BE2C (cell line): ENCODE data around the gene CCDC134.
A peak's percentile ranks its signal among the peaks of the same experiment; 100 is the strongest.

ENCODE experiments used
- DNase-seq: peaks from one replicate; pipeline ENCODE4 v3.0.0-alpha.2; 2020
- H3K27me3 ChIP-seq: fragments of 250-450 bp; sonication (Bioruptor Pico); 2 replicates; pipeline ENCODE4 v1.5.1; 2020; ENCODE audit warnings: mild to moderate bottlenecking
- H3K36me3 ChIP-seq: fragments of 250-450 bp; sonication (Bioruptor Pico); 2 replicates; pipeline ENCODE4 v1.5.1; 2020; ENCODE audit warnings: mild to moderate bottlenecking
- H3K4me1 ChIP-seq: fragments of 250-450 bp; sonication (Bioruptor Pico); 2 replicates; pipeline ENCODE4 v1.5.1; 2020
- H3K4me3 ChIP-seq: 2 replicates; pipeline ENCODE4 v1.5.1; 2011; ENCODE audit warnings: low read depth, low read length
- H3K9me3 ChIP-seq: fragments of 250-450 bp; sonication (Bioruptor Pico); 2 replicates; pipeline ENCODE4 v1.5.1; 2020
- TF ChIP-seq, protein P1 (sequence below): IDR thresholded peaks from 2 replicates; pipeline ENCODE4 v1.5.1; 2012; ENCODE audit warnings: mild to moderate bottlenecking, low read depth, low read length

Gene CCDC134

DNA sequence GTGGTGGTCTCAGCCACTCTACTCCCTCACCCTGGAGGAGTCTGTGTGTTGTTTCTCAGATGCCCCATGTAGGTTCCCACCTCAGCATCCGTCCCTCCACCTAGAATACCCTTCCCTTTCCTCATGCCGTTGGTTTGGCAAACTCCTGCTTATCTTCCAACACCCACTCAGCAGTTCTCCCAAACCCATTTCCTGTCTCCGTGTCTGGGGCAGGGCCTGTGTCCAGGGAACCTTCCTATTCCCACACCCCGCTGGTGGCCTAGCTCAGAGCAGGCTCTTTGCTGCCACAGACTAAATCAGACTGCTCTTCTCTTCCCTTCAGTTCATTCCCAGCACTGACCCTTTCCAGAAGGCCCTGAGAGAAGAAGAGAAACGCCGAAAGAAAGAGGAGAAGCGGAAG, 24.9 kb downstream of the CCDC134 start:
- Histone ChIP-seq H3K4me3 (no peak overlapping the region), H3K9me3 (no peaks in the 10 kb centered on the region), H3K4me1 (peaks cover 28% of the 10 kb centered on the region), H3K36me3 (peaks cover 7% of the 10 kb centered on the region), H3K27me3 (no peaks in the 10 kb centered on the region)
- DNase-seq = no peak
- TF ChIP-seq, protein P1, sequence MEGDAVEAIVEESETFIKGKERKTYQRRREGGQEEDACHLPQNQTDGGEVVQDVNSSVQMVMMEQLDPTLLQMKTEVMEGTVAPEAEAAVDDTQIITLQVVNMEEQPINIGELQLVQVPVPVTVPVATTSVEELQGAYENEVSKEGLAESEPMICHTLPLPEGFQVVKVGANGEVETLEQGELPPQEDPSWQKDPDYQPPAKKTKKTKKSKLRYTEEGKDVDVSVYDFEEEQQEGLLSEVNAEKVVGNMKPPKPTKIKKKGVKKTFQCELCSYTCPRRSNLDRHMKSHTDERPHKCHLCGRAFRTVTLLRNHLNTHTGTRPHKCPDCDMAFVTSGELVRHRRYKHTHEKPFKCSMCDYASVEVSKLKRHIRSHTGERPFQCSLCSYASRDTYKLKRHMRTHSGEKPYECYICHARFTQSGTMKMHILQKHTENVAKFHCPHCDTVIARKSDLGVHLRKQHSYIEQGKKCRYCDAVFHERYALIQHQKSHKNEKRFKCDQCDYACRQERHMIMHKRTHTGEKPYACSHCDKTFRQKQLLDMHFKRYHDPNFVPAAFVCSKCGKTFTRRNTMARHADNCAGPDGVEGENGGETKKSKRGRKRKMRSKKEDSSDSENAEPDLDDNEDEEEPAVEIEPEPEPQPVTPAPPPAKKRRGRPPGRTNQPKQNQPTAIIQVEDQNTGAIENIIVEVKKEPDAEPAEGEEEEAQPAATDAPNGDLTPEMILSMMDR = no peak

DNA sequence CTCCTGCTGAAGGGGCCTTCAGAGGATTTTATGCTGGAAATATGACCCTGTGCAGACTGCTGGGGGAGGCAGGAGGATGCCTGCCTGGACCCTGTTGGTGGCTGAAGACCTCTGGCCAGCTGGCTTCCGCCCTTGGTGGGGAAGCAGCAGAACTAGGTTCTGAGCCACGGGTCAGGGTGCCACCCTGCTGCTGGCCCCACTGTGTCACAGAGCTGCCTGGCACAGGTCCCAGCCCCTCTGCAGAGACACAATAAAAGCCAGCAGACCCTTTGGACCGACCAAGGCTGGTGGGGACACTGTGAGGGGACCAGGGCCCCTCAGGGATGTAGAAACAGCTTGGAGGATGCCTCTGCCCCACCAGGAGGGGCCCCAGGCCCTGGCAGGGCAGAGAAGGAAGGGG, 25.5 kb downstream of the CCDC134 start:
- TF ChIP-seq, protein P1 = no peak
- Histone ChIP-seq H3K4me3 (no peak overlapping the region), H3K27me3 (no peaks in the 10 kb centered on the region), H3K4me1 (peaks cover 28% of the 10 kb centered on the region), H3K36me3 (peaks cover 7% of the 10 kb centered on the region), H3K9me3 (no peaks in the 10 kb centered on the region)
- no peak for DNase-seq

DNA sequence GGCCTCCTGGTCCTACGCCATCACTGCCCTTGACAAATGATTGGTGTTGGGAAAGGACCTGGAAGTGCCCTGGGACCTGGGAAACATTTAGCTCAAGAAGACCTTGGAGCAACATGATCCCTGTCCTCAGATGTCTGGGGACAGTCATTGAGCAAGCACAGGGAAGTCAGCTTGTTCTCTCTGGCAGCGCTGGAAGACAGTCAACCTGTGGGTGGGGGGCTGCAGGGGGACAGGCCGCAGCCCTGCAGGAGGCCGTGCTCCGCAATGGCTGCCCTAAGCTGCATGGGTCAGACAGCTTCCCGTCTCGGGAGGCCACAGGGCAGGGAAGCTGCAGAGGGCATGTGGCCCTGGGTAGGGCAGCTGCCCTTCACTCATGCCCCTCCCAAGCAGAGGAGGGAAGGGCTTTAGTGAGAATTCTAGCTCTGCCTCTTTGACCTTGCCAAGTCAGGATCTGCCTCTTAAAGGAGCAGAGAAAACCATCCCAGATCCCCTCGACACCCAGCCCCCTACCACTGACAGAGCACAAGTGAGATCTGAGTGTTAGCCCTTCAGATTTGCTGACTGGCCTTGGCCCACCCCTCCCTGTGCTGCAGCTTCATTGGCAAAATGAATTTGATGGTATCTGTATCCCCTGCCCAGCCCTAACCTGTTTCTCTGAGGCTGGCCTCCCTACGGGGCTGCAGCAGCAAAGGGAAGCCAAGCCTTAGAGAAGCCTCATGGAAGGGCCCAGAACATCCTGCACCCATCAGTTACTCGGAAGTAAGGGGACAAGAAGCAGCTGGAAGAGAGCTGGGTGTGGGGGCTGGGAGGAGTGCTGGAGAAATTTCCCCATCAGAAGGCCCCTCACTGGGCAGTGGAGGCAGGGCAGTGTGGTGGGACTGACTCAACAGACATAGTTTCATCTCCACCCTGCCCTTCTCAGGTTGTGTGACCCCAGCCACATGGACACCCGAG, 26.2 kb downstream of the CCDC134 start:
- no peaks in the 10 kb centered on the region for H3K9me3 ChIP-seq
- no peak for DNase-seq
- H3K27me3 ChIP-seq = no peaks in the 10 kb centered on the region
- TF ChIP-seq, protein P1 = no peak
- peaks cover 25% of the 10 kb centered on the region for H3K4me1 ChIP-seq
- H3K36me3 ChIP-seq = peaks cover 7% of the 10 kb centered on the region
- no peak overlapping the region for H3K4me3 ChIP-seq

DNA sequence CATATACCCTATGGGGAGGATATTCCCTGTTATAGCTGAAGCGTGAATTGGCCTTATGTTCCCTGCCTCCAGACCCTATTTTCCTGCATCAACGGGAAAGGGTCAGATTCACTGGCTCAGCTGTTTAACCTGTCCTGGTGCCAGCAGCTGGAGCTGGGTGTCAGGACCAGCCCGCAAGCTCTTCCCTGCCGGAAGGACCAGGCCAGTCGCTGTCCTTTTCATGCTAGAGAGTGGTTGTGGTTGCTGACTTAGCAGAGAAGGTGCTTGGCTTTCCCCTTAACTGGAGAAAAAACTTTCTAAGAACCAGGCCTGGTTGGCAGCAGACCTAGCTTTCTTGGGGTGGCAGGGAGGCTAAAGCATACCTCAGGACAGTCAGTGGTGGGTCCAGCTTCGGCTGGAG, 27.2 kb downstream of the CCDC134 start:
- peaks cover 7% of the 10 kb centered on the region for H3K36me3 ChIP-seq
- no peaks in the 10 kb centered on the region for H3K27me3 ChIP-seq
- DNase-seq = no peak
- TF ChIP-seq, protein P1 = no peak
- H3K9me3 ChIP-seq = no peaks in the 10 kb centered on the region
- H3K4me1 ChIP-seq = peaks cover 23% of the 10 kb centered on the region
- H3K4me3 ChIP-seq = no peak overlapping the region

DNA sequence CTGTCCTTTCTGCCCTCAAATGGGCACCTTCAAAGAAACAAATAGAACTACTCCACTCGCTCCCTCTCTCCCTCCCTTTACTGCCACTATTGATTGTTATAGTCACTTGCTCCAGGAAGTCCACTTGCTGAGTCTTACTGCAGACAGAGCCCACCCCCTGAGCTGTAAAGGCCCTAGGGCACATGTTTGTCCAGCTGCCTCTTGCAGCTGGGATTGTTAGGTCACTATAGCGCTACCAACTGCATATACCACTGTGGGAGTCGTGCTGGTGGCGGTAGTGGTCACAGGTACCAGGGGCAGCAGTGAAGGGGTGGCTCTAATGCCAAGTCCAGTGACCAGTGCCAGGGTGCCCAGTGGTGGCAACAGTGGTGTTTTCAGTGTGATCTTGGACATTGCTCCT, 28.0 kb downstream of the CCDC134 start:
- Histone ChIP-seq H3K4me1 (peaks cover 23% of the 10 kb centered on the region), H3K4me3 (no peak overlapping the region), H3K36me3 (peaks cover 7% of the 10 kb centered on the region), H3K27me3 (no peaks in the 10 kb centered on the region), H3K9me3 (no peaks in the 10 kb centered on the region)
- DNase-seq = peak; percentile 33
- TF ChIP-seq, protein P1 = no peak

DNA sequence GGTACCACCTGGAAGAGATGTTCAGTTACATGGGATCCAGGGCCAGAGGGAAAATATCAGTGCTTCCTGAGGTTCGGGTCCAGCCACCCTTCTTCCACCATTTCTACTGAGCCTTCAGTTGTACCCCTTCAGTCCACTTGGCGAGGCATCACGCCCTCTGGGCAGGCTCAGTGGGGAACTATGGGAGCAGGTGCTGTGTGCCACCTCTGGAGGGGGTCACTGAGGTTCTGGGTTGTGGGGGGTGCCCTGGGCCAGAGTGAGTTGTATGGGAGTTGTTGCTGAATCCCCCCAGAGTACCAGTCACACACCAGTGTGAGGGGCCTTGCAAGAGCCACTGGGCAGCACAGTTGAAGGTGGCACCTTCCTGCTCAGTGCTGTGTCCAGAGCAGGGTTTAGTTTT, 29.7 kb downstream of the CCDC134 start:
- H3K27me3 ChIP-seq = no peaks in the 10 kb centered on the region
- peaks cover 23% of the 10 kb centered on the region for H3K4me1 ChIP-seq
- H3K9me3 ChIP-seq = no peaks in the 10 kb centered on the region
- H3K4me3 ChIP-seq = no peak overlapping the region
- peaks cover 13% of the 10 kb centered on the region for H3K36me3 ChIP-seq
- TF ChIP-seq, protein P1 = no peak
- DNase-seq = no peak
